ENCODE measurements around the gene AZU1. TPM values are rescaled to one million over a fixed set of nuclear protein-coding genes. Genes with fewer than 3 reads are reported as not detected.
"Not testable (repeated sequence)": the region's sequence is repeated elsewhere in the genome, so short reads cannot be mapped to it uniquely, and the experiment has no call there.

The AZU1 gene
- total RNA-seq, 1 donor from 2014 or later = 0.21 TPM

- Mint-ChIP-seq H3K4me1 (ENCODE audit: unreplicated experiment) (no peaks in the 10 kb centered on the region), H3K27ac (ENCODE audit: unreplicated experiment) (no peak overlapping the region), H3K4me3 (ENCODE audit: unreplicated experiment) (no peak overlapping the region), H3K27me3 (ENCODE audit: unreplicated experiment) (peaks cover 6% of the 10 kb centered on the region), H3K36me3 (ENCODE audit: low read depth, unreplicated experiment) (no peaks in the 10 kb centered on the region), H3K9me3 (ENCODE audit: unreplicated experiment) (no peaks in the 10 kb centered on the region)
- TF ChIP-seq CTCF (IDR thresholded peaks at IDR 0.05; ENCODE audit: unreplicated experiment) = no peak
- no peak for DNase-seq (ENCODE audit: low spot score)
Observed at GRCh38 chr19:831407-832369, 4.1 kb downstream of the AZU1 start.

GRCh38 chr19:834216-834615, 6.6 kb downstream of the AZU1 start:
- DNase-seq (ENCODE audit: low spot score) = no peak
- Mint-ChIP-seq H3K4me3 (ENCODE audit: unreplicated experiment) (no peak overlapping the region), H3K9me3 (ENCODE audit: unreplicated experiment) (no peaks in the 10 kb centered on the region), H3K27me3 (ENCODE audit: unreplicated experiment) (peaks cover 6% of the 10 kb centered on the region), H3K4me1 (ENCODE audit: unreplicated experiment) (no peaks in the 10 kb centered on the region), H3K36me3 (ENCODE audit: low read depth, unreplicated experiment) (no peaks in the 10 kb centered on the region), H3K27ac (ENCODE audit: unreplicated experiment) (no peak overlapping the region)
- no peak for TF ChIP-seq CTCF (IDR thresholded peaks at IDR 0.05; ENCODE audit: unreplicated experiment)

GRCh38 chr19:835210-835810, 7.7 kb downstream of the AZU1 start:
- Mint-ChIP-seq H3K27me3 (ENCODE audit: unreplicated experiment) (peaks cover 6% of the 10 kb centered on the region), H3K4me1 (ENCODE audit: unreplicated experiment) (no peaks in the 10 kb centered on the region), H3K36me3 (ENCODE audit: low read depth, unreplicated experiment) (no peaks in the 10 kb centered on the region), H3K4me3 (ENCODE audit: unreplicated experiment) (no peak overlapping the region), H3K27ac (ENCODE audit: unreplicated experiment) (no peak overlapping the region), H3K9me3 (ENCODE audit: unreplicated experiment) (no peaks in the 10 kb centered on the region)
- DNase-seq (ENCODE audit: low spot score) = no peak
- TF ChIP-seq CTCF (IDR thresholded peaks at IDR 0.05; ENCODE audit: unreplicated experiment) = no peak

- H3K27me3 Mint-ChIP-seq (ENCODE audit: unreplicated experiment) = peaks cover 9% of the 10 kb centered on the region
- no peaks in the 10 kb centered on the region for H3K9me3 Mint-ChIP-seq (ENCODE audit: unreplicated experiment)
- DNase-seq (ENCODE audit: low spot score) = no peak
- peaks cover 4% of the 10 kb centered on the region for H3K36me3 Mint-ChIP-seq (ENCODE audit: low read depth, unreplicated experiment)
- H3K4me3 Mint-ChIP-seq (ENCODE audit: unreplicated experiment) = peak within 1 kb of the TSS; percentile 44
- TF ChIP-seq CTCF (IDR thresholded peaks at IDR 0.05; ENCODE audit: unreplicated experiment) = no peak
- H3K27ac Mint-ChIP-seq (ENCODE audit: unreplicated experiment) = no peak within 1 kb of the TSS
- H3K4me1 Mint-ChIP-seq (ENCODE audit: unreplicated experiment) = peaks cover 2% of the 10 kb centered on the region
Observed at GRCh38 chr19:840519-841206, 13.0 kb downstream of the AZU1 start, which contains the start of gene PRTN3. PRTN3 (plus strand) TSS chr19:840999; CDS start chr19:841009, 10 bp downstream.

GRCh38 chr19:842802-843179, 15.2 kb downstream of the AZU1 start:
- H3K27me3 Mint-ChIP-seq (ENCODE audit: unreplicated experiment); H3K9me3 Mint-ChIP-seq (ENCODE audit: unreplicated experiment); DNase-seq (ENCODE audit: low spot score); H3K36me3 Mint-ChIP-seq (ENCODE audit: low read depth, unreplicated experiment); H3K4me3 Mint-ChIP-seq (ENCODE audit: unreplicated experiment); H3K27ac Mint-ChIP-seq (ENCODE audit: unreplicated experiment); H3K4me1 Mint-ChIP-seq (ENCODE audit: unreplicated experiment): not testable (repeated sequence)

All from endothelial cell (in vitro differentiated cells).